C1 segment of cervical spinal cord (tissue), 14 donors: ENCODE results near the gene SOX2.
"Not testable (repeated sequence)": the region's sequence is repeated elsewhere in the genome, so short reads cannot be mapped to it uniquely, and the experiment has no call there.

ENCODE experiments used
- DNase-seq, 14 donors: peaks; one replicate each; lab custom pipeline; 2025; lab: John Stamatoyannopoulos, UW

The SOX2 gene

GRCh38 chr3:181756645-181757297, 45.0 kb downstream of the SOX2 start:
- DNase-seq, result peak in 5 of 14 donors; percentile 12 to 34 (median 16)

DNA sequence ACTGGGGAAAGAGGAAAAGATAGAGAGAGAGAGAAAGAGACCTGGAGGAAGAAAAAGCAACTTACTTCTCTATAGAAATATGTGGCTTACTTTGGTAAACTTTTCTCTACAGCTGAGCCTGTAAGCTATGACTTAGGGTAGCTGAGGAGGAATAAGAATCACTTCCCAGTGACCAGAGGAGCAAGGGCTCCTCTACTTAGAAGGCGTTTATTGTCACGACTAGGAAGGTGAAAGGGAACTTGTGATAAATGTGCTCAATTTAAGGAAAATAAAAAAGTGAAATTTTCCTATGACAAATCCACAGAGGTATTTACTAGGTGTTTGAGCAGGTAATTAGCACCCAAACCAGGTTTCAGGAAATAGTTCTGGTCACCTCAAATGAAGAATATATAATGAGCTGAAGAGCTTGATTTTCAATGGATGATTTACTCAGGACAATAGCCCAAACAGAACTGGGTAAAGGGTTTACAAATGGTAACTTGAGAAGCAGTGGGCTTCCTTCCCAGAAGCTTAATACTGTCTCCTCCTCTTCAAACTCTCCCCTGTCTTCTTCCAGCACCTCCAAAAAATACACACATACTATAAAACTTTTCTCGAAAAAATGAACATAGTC, 46.1 kb downstream of the SOX2 start:
- no peak for DNase-seq

GRCh38 chr3:181761906-181762305, 50.2 kb downstream of the SOX2 start:
- DNase-seq, result no peak

DNA sequence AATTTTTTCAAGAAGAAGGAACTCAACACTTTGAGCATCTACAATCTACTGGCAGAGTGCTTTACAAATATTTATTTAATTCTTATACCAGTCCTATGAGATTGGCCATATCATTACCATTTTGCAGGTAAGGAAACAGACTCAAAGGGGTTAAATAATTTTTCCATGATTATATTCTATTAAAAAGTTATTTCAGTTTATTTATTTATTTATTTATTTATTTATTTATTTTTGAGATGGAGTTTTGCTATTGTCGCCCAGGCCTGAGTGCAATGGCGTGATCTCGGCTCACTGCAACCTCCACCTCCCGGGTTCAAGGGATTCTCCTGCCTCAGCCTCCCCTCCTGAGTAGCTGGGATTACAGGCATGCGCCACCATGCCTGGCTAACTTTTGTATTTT, 52.3 kb downstream of the SOX2 start:
- not testable (repeated sequence) for DNase-seq
